Activated T-helper 2 cell treated with anti-CD3 and anti-CD28 coated beads, Interferon-gamma antibody, Interleukin-2, Interleukin-4, amounts not matched to agents 10 μg/mL and 5 μg/mL and 100 μg/mL, durations not matched to agents 14 hours and 24 hours and 36 hours (primary cell): Measurements from ENCODE around the gene SPTBN4. TPM values are rescaled to one million over a fixed set of nuclear protein-coding genes. Genes with fewer than 3 reads are reported as not detected.

Source experiments
- DNase-seq: peaks from one replicate; pipeline ENCODE4 v3.0.0; 2021; ENCODE audit warnings: low spot score
- H3K27ac Mint-ChIP-seq: one replicate; pipeline ENCODE4 v1.8.0; 2021; ENCODE audit warnings: mixed read lengths
- H3K27me3 Mint-ChIP-seq: one replicate; pipeline ENCODE4 v1.8.0; 2021; ENCODE audit warnings: low read depth, mixed read lengths
- H3K36me3 Mint-ChIP-seq: one replicate; pipeline ENCODE4 v1.8.0; 2021; ENCODE audit warnings: low read depth, mixed read lengths
- H3K4me1 Mint-ChIP-seq: one replicate; pipeline ENCODE4 v1.8.0; 2021; ENCODE audit warnings: low read depth, mixed read lengths
- H3K4me3 Mint-ChIP-seq: one replicate; pipeline ENCODE4 v1.8.0; 2021; ENCODE audit warnings: low read depth, mild to moderate bottlenecking, moderate library complexity, mixed read lengths
- H3K9me3 Mint-ChIP-seq: one replicate; pipeline ENCODE4 v1.8.0; 2021; ENCODE audit warnings: mixed read lengths
- intact Hi-C: fragments of 100-400 bp; cut with micrococcal nuclease; formaldehyde crosslinking; loops from one replicate; pipeline ENCODE4 v1.15.1; 2023
- total RNA-seq: library from RNA; stranded (reverse); gene quantifications from 2 replicates; pipeline ENCODE4 v1.2.3, GENCODE V29; 2022

SPTBN4 gene
- total RNA-seq, 1 donor from 2014 or later, result 0.30 TPM

DNA sequence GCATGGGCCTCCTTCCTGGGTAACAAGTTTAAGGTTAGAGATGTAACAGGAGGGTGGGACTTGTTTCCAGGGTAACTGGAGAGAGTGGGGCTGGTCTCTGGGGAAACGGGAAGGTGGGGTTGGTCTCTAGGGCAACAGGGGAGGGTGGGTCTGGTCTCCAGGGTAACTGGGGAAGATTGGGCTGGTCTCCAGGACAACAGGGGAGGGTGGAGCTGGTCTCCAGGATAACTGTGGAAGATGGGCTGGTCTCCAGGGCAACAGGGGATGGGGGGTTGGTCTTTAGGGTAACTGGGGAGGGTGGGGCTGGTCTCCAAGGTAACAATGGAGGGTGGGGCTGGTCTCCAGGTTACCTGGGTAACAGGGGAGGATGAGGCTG is 36.5 kb downstream of the SPTBN4 start:
- H3K27ac Mint-ChIP-seq, result no peak overlapping the region
- no peak overlapping the region for H3K4me3 Mint-ChIP-seq
- intact Hi-C loops, result no loop called here
- H3K27me3 Mint-ChIP-seq, result peaks cover 8% of the 10 kb centered on the region
- DNase-seq, result no peak
- no peaks in the 10 kb centered on the region for H3K4me1 Mint-ChIP-seq
- no peaks in the 10 kb centered on the region for H3K36me3 Mint-ChIP-seq
- no peaks in the 10 kb centered on the region for H3K9me3 Mint-ChIP-seq

DNA sequence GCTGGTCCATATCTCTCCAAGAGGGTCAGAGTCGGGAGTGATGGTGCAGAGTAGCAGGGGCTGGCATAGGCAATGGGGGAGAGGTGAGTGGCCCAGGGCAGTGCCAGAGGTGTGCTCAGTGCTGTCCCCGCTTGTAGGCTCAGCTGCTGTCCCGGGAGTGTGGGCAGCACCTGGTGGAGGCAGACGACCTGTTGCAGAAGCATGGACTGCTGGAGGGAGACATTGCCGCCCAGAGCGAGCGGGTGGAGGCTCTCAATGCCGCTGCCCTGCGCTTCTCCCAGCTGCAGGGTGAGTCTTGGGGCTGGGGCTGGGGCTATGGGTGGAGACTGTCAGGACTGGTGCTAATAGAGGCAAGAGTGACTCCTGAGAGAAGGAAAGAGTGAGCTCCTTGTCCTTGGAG is 39.3 kb downstream of the SPTBN4 start:
- intact Hi-C loops, result no loop called here
- Mint-ChIP-seq H3K9me3 (no peaks in the 10 kb centered on the region), H3K27ac (no peak overlapping the region), H3K27me3 (peaks cover 17% of the 10 kb centered on the region), H3K36me3 (no peaks in the 10 kb centered on the region), H3K4me3 (no peak overlapping the region), H3K4me1 (no peaks in the 10 kb centered on the region)
- DNase-seq, result no peak

DNA sequence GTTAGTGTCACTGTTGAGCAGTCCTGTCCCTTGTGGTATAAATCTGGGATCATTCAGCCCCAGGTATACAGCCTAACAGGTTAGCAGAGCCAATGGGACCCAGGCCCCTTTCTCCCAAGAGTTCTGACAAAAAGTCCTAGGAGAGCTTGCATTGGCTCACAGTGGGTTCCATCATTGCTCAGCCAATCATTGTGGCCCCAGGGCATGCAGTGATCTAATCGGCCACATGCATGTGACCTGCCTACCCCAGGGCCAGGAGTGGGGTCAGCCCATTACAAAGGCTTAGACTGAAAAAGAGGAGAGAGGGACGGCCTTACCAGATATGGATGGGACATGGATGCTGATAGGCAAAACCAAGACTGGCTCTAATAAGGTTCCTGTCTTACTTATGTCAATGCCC is 41.1 kb downstream of the SPTBN4 start:
- Mint-ChIP-seq H3K36me3 (no peaks in the 10 kb centered on the region), H3K27me3 (peaks cover 26% of the 10 kb centered on the region), H3K4me1 (no peaks in the 10 kb centered on the region), H3K9me3 (no peaks in the 10 kb centered on the region), H3K27ac (no peak overlapping the region), H3K4me3 (no peak overlapping the region)
- intact Hi-C loops, result no loop called here
- DNase-seq, result no peak

DNA sequence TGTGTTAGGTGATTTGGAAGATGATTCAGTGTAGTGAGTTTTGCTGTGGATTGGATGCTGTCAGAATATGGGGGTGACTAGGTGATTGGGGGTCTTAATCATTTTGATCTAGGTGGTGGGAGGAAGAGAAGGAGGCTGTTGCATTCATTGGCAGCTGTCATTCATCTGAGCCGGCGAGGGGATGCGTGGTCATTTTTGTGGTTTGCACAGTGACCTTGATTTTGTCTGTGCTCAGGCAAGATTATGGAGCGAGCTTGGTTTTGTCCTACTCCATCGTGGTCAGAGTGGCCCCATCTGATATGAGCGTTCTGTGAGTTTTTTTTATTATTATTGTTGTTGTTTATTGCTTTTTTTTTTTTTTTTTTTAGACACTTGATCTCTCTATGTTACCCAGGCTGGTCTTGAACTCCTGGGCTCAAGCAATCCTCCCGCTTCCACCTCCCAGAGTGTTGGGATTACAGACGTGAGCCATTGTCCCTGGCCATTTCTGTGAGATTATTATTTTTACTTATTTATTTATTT is 42.0 kb downstream of the SPTBN4 start:
- DNase-seq, result no peak
- H3K27ac Mint-ChIP-seq, result no peak overlapping the region
- intact Hi-C loops, result no loop called here
- no peak overlapping the region for H3K4me3 Mint-ChIP-seq
- H3K9me3 Mint-ChIP-seq, result no peaks in the 10 kb centered on the region
- H3K4me1 Mint-ChIP-seq, result no peaks in the 10 kb centered on the region
- peaks cover 29% of the 10 kb centered on the region for H3K27me3 Mint-ChIP-seq
- no peaks in the 10 kb centered on the region for H3K36me3 Mint-ChIP-seq

DNA sequence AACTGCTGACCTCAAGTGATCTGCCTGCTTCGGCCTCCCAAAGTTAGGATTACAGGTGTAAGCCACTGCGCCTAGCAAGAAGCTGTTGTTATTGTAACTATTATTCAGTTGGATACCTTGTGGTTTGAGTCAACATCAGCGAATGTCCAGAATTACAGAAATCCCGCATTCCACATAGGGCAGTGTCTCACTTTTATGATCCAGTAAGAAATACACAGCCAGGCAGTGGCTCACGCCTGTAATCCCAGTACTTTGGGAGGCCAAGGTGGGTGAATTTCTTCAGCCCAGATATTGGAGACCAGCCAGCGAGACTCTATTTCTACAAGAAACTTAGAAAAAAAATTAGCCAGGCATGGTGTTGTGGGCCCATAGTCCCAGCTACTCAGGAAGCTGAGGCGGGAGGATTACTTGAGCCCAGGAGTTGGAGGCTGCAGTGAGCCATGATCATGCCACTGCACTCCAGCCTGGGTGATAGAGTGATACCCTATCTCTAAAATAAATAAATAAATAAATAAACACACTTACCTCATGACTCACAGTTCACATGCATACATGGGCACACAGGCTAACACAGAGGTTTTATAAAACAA is 43.8 kb downstream of the SPTBN4 start:
- Mint-ChIP-seq H3K27me3 (peaks cover 37% of the 10 kb centered on the region), H3K36me3 (no peaks in the 10 kb centered on the region), H3K27ac (no peak overlapping the region), H3K9me3 (no peaks in the 10 kb centered on the region), H3K4me1 (no peaks in the 10 kb centered on the region), H3K4me3 (no peak overlapping the region)
- DNase-seq, result no peak
- intact Hi-C loops, result no loop called here

DNA sequence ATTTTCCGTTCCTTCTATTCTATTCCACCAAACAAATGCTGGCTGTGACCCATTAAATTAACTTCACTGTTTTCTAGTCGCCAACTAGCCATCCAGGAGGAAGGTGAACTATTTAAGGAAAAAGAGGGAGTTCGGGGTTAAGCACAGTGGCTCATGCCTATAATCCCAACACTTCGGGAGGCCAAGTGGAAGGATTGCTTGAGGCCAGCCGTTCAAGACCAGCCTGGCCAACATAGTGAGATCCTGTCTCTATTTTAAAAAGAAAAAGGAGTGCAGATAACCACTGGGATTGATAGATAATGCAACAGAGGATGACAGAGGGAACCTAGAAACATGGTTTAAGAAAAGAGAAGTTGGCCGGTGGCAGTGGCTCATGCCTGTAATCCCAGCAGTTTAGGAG is 44.7 kb downstream of the SPTBN4 start:
- no peak overlapping the region for H3K27ac Mint-ChIP-seq
- DNase-seq, result no peak
- H3K4me1 Mint-ChIP-seq, result no peaks in the 10 kb centered on the region
- no peak overlapping the region for H3K4me3 Mint-ChIP-seq
- peaks cover 37% of the 10 kb centered on the region for H3K27me3 Mint-ChIP-seq
- intact Hi-C loops, result no loop called here
- no peaks in the 10 kb centered on the region for H3K9me3 Mint-ChIP-seq
- H3K36me3 Mint-ChIP-seq, result no peaks in the 10 kb centered on the region

DNA sequence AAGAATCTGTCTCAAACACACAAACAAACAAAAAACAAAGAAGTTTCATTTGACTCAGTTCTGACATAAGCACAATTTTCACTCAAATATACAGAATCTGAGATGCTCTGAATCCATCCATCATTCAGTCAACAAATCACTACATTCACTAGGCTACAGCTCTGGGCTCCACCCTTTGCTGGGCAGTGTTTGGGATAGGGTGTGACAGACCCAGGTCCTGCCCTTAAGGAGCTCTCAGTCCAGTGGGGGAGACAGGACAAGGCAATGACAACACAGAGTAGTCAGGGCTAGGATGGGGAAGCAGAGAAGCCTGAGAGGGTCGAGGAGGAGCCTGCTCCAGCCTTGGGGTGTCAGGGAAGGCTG is 45.3 kb downstream of the SPTBN4 start:
- Mint-ChIP-seq H3K27me3 (peaks cover 41% of the 10 kb centered on the region), H3K36me3 (no peaks in the 10 kb centered on the region), H3K4me1 (no peaks in the 10 kb centered on the region), H3K27ac (no peak overlapping the region), H3K9me3 (no peaks in the 10 kb centered on the region), H3K4me3 (no peak overlapping the region)
- no peak for DNase-seq
- intact Hi-C loops, result no loop called here

DNA sequence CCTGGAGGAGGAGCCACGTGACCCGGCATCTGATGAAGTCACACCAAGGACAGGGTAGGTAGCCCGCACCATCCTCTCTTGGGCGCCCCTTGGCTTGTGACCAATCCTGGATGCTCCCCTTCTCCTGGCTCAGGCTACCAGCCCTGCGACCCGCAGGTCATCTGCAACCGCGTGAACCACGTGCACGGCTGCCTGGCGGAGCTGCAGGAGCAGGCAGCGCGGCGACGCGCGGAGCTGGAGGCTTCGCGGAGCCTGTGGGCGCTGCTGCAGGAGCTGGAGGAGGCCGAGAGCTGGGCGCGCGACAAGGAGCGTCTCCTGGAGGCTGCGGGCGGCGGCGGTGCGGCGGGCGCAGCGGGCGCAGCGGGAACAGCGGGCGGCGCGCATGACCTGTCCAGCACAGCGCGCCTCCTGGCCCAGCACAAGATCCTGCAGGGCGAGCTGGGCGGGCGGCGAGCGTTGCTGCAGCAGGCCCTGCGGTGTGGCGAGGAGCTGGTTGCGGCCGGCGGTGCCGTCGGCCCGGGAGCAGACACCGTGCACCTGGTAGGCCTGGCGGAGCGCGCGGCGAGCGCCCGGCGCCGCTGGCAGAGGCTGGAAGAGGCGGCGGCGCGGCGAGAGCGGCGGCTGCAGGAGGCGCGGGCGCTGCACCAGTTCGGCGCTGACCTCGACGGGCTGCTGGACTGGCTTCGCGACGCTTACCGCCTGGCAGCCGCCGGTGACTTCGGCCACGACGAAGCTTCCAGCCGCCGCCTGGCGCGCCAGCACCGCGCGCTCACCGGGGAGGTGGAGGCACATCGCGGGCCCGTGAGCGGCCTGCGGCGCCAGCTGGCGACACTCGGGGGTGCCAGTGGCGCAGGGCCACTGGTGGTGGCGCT is 45.9 kb downstream of the SPTBN4 start:
- Mint-ChIP-seq H3K4me3 (no peak overlapping the region), H3K4me1 (no peaks in the 10 kb centered on the region), H3K36me3 (no peaks in the 10 kb centered on the region), H3K9me3 (no peaks in the 10 kb centered on the region), H3K27me3 (peaks cover 40% of the 10 kb centered on the region), H3K27ac (no peak overlapping the region)
- intact Hi-C loops, result no loop called here
- no peak for DNase-seq

DNA sequence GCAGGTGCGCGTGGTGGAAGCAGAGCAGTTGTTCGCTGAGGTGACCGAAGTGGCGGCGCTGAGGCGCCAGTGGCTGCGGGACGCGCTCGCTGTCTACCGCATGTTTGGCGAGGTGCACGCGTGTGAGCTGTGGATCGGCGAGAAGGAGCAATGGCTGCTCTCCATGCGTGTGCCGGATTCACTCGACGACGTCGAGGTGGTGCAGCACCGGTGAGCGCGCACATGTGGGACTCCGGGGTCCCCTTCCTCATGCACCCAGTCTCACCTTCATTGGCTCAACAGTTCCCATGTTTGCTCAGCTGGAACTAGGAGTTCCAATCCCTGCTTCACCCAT is 46.5 kb downstream of the SPTBN4 start:
- Mint-ChIP-seq H3K27me3 (peaks cover 37% of the 10 kb centered on the region), H3K9me3 (no peaks in the 10 kb centered on the region), H3K4me3 (no peak overlapping the region), H3K4me1 (no peaks in the 10 kb centered on the region), H3K36me3 (no peaks in the 10 kb centered on the region), H3K27ac (no peak overlapping the region)
- intact Hi-C loops, result no loop called here
- DNase-seq, result no peak

DNA sequence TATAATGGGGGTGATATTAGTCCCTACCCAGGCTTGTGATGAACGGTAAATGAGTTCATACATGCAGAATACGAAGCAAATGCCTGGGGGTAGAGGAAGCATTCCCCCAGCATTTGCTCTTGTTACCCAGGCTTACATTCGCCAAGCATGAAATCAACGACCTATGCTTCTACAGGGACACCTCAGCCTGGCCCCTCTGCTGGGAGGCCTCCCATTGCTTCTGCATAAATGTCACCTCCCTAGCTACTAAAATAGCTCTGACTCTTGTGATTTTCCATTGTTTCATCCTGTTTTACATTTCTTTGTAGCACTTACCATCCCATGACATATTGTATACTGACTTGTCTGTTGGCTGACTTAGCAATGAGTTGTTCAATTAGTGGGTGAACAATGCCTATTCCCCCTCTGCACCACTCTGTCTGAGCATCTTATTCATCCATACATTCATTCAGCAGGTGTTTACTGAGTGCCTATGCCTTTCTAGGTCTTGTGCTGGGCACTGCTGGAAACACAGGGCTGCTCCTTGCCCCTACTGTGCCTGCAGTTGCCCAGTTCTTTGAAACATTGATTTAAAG is 47.0 kb downstream of the SPTBN4 start:
- Mint-ChIP-seq H3K27ac (no peak overlapping the region), H3K36me3 (no peaks in the 10 kb centered on the region), H3K4me1 (no peaks in the 10 kb centered on the region), H3K9me3 (no peaks in the 10 kb centered on the region), H3K4me3 (no peak overlapping the region), H3K27me3 (peaks cover 34% of the 10 kb centered on the region)
- intact Hi-C loops, result no loop called here
- DNase-seq, result no peak

DNA sequence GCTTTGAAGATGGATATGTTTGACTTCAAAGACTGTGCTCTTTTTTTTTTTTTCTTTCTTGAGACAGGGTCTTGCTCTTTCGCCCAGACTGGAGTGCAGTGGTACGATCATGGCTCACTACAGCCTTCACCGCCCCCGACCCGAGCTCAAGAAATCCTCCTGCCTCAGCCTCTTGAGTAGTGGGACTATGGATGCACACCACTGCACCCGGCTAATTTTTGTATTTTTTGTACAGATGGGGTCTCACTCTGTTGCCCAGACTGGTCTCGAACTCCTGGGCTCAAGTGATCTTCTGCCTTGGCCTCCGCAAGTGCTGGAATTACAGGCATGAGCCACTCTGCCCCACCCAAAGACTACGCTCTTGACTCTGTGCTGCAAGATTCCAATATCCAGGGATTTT is 50.4 kb downstream of the SPTBN4 start:
- no peak for DNase-seq
- Mint-ChIP-seq H3K36me3 (no peaks in the 10 kb centered on the region), H3K4me1 (no peaks in the 10 kb centered on the region), H3K4me3 (no peak overlapping the region), H3K9me3 (no peaks in the 10 kb centered on the region), H3K27me3 (peaks cover 33% of the 10 kb centered on the region), H3K27ac (no peak overlapping the region)
- intact Hi-C loops, result no loop called here

DNA sequence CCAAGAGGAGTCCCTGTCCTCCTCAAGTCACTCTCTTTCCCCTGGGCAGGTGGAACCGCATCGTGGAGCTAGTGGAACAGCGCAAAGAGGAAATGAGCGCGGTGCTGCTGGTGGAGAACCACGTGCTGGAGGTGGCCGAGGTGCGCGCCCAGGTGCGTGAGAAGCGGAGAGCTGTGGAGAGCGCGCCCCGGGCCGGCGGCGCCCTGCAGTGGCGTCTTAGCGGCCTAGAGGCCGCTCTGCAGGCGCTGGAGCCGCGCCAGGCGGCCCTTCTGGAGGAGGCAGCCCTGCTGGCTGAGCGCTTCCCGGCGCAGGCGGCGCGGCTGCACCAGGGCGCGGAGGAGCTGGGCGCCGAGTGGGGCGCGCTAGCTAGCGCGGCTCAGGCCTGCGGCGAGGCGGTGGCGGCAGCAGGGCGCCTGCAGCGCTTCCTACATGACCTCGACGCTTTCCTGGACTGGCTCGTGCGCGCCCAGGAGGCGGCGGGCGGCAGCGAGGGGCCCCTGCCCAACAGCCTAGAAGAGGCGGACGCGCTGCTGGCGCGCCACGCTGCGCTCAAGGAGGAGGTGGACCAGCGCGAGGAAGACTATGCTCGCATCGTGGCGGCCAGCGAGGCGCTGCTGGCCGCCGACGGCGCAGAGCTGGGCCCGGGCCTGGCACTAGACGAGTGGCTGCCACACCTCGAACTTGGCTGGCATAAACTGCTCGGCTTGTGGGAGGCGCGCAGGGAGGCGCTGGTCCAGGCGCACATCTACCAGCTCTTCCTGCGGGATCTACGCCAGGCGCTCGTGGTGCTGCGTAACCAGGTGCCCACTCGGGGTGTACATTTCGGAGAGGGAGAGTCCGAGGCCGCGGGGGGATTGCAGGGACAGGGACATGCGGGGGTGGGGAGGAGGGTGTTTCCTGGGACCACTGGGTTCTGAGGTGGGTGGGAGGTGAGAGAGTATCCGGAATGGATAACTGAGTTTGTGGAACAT is 52.8 kb downstream of the SPTBN4 start:
- Mint-ChIP-seq H3K36me3 (no peaks in the 10 kb centered on the region), H3K4me3 (no peak overlapping the region), H3K9me3 (no peaks in the 10 kb centered on the region), H3K4me1 (no peaks in the 10 kb centered on the region), H3K27me3 (peaks cover 20% of the 10 kb centered on the region), H3K27ac (no peak overlapping the region)
- DNase-seq, result no peak
- intact Hi-C loops, result loop anchor here (10.0 kb wide), 1 partner anchor 215 kb away; no protein-coding TSS in a partner anchor
